Measurements from ENCODE around the gene ABR.
"Not testable (repeated sequence)": the region's sequence is repeated elsewhere in the genome, so short reads cannot be mapped to it uniquely, and the experiment has no call there.

The ABR gene

GRCh38 chr17:1097972-1098744 is 81.6 kb downstream of the ABR start:
- DNase-seq (ENCODE audit: low spot score) = not testable (repeated sequence)

- DNase-seq (ENCODE audit: low spot score) = no peak
Observed at GRCh38 chr17:1096215-1096614, 83.6 kb downstream of the ABR start.

- DNase-seq (ENCODE audit: low spot score) = no peak
Observed at GRCh38 chr17:1095853-1096173, 84.0 kb downstream of the ABR start.

GRCh38 chr17:1095090-1095852 is 84.5 kb downstream of the ABR start:
- DNase-seq (ENCODE audit: low spot score) = no peak

- no peak for DNase-seq (ENCODE audit: low spot score)
Observed at GRCh38 chr17:1094591-1094990, 85.2 kb downstream of the ABR start.

GRCh38 chr17:1091900-1092299 is 87.9 kb downstream of the ABR start:
- DNase-seq (ENCODE audit: low spot score) = no peak

GRCh38 chr17:1091190-1091534 is 88.6 kb downstream of the ABR start:
- no peak for DNase-seq (ENCODE audit: low spot score)

- no peak for DNase-seq (ENCODE audit: low spot score)
Observed at GRCh38 chr17:1090465-1091189, 89.2 kb downstream of the ABR start.

- DNase-seq (ENCODE audit: low spot score) = no peak
Observed at GRCh38 chr17:1089915-1090314, 89.9 kb downstream of the ABR start.

- peak; percentile 55 for DNase-seq (ENCODE audit: low spot score)
Observed at GRCh38 chr17:1087381-1088241, 92.2 kb downstream of the ABR start.

GRCh38 chr17:1083451-1084187 is 96.2 kb downstream of the ABR start:
- DNase-seq (ENCODE audit: low spot score) = peak; percentile 71

- DNase-seq (ENCODE audit: low spot score) = no peak
Observed at GRCh38 chr17:1082579-1082978, 97.2 kb downstream of the ABR start.

- DNase-seq (ENCODE audit: low spot score) = peak; percentile 71
Observed at GRCh38 chr17:1078831-1079561, 100.8 kb downstream of the ABR start.

- DNase-seq (ENCODE audit: low spot score) = no peak
Observed at GRCh38 chr17:1077986-1078711, 101.6 kb downstream of the ABR start.

- DNase-seq (ENCODE audit: low spot score) = no peak
Observed at GRCh38 chr17:1077581-1077985, 102.2 kb downstream of the ABR start.

GRCh38 chr17:1076982-1077302 is 102.8 kb downstream of the ABR start:
- no peak for DNase-seq (ENCODE audit: low spot score)

- no peak for DNase-seq (ENCODE audit: low spot score)
Observed at GRCh38 chr17:1076299-1076981, 103.3 kb downstream of the ABR start.

- DNase-seq (ENCODE audit: low spot score) = no peak
Observed at GRCh38 chr17:1074886-1075605, 104.7 kb downstream of the ABR start.
